ENCODE data around the gene KHDC3L.
"Not testable (repeated sequence)": the region's sequence is repeated elsewhere in the genome, so short reads cannot be mapped to it uniquely, and the experiment has no call there.

The KHDC3L gene

DNA sequence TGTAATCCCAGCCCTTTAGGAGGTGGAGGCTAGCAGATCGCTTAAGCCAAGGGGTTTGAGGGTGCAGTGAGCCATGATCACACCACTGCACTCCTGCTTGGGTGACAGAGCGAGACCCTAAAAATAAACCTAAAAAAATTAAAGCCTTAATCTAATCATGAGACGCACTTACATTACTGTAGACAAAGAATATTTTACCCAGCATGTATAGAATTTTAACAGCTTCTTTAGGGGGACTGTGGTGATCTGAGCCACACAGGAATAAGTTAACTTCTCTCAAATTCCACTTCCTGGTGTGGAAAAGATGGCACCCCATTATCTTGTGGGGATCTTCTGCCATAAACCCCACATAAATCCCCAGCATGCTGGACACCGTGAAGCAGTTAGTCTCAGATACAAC lies 9.5 kb downstream of the KHDC3L start:
- no peak for DNase-seq

DNA sequence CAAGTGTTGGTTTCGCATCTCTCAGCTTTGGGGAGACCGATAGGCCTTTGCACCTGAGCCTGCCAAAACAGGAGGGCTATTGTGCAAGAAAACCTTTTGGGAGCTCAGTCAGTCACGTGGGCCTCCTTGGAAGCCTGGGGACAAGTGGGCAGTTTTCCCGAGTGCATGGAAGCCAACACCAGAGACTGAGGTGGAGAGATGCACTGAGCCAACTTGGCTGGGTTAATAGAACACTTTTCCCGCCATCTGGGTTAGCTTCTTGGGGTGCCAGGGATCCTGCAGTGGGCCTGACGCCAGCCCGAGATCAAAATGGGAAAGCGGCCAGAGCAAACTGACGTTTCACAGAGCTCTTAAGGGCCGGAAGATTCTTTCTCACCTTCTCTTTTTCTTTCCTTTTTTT lies 10.1 kb downstream of the KHDC3L start:
- no peak for DNase-seq

DNA sequence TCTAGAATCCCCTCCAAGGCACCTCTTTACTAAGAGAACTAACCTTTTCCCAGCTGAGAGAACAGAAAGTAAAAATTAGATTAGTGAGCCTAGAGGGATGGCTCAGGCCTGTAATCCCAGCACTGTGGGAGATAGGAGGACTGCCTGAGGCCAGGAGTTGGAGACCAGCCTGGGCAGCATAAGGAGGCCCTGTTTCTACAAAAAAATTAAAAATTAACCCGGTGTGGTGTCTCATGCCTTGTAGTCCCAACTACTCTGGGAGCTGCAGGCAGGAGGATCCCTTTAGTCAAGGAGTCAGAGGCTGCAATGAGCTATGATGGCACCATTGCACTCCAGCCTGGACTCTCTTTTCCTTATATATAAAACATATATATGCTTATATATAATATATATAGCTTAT lies 12.8 kb downstream of the KHDC3L start:
- DNase-seq: no peak

DNA sequence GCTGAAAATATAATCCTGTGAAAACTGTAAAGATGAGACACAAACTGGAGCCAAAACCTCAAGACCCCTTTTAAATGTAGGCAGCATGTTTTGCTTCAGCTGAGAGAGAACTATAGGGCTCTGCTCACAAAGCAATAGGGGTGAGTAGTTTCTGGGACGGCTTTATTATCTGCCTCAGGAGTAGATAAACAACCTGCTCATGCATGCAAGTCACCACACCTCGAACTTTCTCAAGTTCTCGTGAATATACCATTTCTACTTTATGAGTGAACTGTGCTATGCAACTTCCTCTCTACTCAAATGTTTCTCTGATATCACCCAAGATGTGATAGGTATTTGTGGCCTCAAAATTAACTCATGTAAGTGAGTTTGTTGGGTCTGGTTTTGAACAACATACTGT lies 14.8 kb downstream of the KHDC3L start:
- no peak for DNase-seq

DNA sequence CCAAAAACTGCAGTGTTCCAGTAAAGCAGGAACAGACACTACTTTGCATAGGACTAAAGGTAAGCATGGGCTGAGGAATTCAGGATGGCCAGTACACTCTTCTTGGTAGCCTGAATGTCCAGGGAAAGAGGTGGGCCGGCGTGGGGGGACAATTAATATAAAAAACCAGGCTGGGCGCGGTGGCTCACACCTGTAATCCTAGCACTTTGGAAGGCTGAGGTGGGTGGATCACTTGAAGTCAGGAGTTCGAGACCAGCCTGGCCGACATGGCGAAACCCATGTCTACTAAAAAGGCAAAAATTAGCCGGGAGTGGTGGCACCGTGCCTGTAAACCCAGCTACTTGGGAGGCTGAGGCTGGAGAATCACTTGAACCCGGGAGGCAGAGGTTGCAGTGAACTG lies 19.1 kb downstream of the KHDC3L start:
- not testable (repeated sequence) for DNase-seq

DNA sequence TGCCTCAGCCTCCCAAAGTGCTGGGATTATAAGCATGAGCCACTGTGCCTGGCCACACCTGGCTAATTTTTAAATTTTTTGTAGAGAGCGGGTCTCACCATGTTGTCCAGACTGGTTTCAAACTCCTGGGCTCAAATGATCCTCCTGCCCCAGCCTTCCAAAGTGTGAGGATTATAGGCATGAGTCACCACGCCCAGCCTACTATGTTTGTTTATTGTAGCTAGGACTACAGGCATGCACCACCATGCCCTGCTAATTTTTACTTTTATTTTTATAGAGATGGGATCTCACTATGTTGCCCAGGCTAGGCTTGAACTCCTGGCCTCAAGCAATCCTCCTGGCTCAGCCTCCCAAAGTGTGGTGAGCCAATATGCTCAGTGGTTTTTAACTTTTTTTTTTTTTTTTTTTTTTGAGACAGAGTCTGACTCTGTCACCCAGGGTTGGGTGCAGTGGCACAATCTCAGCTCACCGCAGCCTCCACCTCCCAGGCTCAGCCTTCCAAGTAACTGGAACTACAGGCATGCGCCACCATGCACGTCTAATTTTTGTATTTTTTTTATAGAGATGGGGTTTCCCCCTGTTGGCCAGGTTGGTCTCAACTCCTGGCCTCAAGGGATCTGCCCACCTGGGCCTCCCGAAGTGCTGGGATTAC lies 20.1 kb downstream of the KHDC3L start:
- DNase-seq: no peak

DNA sequence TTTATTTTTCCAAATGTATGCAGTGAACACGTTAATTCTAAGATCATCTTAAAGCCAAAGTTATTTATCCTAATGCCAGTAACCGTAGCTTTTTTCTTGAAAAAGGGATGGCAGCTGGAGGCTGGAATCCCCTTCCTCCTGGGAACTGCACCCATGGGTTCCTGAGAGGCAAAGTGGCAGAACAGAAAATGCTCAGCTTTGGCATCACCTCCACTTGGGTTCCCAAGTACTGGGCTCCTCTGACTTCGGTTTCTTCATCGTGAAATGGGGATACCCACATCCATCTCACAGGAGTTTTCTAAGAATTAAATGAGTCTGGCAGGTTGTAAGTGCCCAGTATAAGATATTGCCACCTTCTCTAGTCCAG lies 26.0 kb downstream of the KHDC3L start:
- DNase-seq: peak; percentile 34

DNA sequence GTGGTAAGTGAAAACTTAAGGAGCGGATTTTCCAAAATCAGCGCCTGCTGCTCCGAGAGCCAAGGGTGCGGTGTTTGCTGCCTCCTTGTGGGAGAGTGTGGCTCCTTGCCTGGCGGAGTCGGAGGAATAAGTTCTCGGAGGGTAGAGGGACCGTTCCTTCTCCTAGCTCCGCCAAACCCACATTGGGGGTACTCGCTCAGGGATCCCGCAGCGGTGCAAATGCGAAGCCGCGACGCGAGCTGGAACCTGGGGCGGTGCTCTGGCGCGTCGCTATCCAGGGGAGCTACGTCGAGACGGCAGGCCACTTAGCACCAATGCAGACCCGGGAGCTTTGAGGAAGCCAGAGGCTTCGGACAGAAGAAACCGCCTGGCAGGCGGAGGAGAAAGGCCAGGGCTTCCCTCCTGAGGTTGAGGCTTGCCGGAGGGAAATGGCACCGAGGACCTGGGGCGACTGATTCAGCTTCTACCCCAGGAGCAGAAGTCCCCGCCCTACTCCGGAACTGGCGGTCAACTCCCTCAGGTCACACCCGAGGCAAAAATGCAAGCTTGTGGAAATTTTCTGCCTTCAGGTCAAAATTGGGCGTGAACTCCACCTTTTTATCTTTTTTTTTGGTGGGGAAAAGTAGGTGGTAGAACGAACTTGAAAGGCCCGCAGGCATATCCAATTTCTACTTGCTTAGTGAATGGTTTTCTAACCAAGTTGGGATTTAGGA lies 26.5 kb downstream of the KHDC3L start:
- peak; percentile 53 for DNase-seq

DNA sequence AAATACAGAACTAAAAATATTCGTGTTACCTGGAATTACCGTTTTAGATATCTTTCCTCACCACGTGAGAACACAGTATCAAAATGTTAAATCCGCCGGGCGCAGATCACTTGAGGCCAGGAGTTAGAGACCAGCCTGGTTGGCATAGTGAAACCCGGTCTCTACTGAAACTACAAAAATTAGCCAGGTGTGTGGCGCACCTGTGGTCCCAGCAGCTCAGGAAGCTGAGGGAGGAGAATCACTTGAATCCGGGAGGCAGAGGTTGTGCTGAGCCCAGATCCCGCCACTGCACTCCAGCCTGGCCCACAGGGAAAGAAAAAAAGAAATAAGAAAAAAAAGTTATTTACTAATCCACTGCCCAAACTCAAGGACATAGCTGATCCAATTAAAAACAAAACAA lies 27.4 kb downstream of the KHDC3L start:
- no peak for DNase-seq

DNA sequence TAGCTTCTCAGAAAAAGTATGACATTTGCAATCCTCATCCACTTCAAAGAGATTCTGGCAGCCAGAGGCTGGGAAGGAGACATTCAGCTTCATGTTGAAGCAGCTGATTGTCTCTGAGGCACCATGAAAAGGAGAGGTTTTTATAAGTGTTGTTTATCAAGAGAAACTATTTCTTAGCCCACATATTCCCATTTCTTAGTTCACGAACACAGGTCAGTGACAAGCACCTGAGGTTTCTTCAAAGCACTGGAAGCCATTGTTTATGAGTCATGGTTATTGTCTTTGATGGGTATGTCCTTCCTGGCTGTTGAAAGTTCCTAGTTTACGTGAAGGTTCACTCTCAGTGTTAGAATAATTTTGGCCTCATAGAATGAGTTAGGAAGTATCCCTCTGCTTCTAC lies 29.2 kb downstream of the KHDC3L start:
- no peak for DNase-seq

DNA sequence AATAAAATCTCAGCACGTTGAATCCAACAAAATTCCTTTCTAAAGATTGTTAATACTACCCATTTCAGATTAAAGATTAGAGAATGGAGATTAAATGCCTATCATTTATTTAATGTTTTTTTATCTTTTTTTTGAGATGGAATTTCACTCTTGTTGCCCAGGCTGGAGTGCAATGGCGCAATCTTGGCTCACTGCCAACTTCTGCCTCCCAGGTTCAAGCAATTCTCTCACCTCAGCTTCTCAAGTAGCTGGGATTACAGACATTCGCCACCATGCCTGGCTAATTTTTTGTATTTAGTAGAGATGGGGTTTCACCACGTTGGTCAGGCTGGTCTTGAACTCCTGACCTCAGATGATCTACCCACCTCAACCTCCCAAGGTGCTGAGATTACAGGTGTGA lies 29.7 kb downstream of the KHDC3L start:
- not testable (repeated sequence) for DNase-seq

DNA sequence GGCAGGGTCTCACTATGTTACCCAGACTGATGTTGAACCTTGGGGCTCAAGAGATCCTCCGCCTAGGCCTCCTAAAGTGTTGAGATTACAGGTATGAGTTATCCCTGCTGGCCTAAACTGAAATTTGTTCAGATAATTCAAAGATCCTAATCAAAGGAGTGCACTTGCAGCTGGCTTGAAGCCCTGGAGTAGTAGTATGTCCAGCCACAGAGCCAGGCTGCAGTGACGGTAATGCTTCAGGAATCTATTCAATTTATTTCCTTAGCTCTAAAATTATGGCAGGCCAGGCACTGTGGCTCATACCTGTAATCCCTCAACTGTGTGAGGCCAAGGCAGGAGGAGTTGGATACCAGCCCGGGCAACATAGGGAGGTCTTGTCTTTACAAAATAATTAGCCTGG lies 30.8 kb downstream of the KHDC3L start:
- no peak for DNase-seq

DNA sequence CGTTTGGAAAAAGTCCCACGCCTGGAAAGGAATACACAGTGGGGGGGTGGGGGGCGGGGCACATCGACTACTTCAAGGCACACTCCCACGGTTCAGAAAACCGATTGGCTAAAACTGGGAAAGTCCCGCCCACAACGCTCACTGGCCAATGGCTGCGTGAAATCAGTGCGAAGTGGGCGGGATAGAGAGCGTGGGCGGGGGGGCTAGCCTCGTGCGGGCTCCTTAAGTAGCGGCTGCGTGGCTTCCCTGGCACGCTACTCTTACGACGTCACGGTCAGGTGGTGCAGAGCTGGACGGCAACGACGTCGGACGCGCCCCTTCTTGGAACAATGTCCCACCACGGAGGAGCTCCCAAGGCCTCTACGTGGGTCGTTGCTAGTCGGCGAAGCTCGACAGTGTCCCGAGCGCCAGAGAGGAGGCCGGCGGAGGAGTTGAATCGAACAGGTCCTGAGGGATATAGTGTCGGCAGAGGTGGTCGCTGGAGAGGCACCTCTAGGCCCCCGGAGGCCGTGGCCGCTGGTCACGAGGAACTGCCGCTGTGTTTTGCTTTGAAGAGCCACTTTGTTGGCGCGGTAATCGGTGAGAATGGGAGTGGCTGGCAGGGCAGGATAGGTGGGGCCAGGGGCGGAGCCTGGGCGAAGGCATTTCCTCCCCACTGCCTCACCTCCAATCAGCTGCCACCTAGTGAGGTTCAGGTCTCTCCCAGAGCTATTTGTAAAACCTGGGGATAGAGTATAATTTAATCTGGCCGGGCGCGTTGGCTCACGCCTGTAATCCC lies 32.3 kb downstream of the KHDC3L start, which contains the start of gene DDX43:
TSS of gene DDX43 (plus strand) at position 252 of the 778 bp plus-strand sequence. CDS start at position 330, 78 bp downstream.
- peak; percentile 80 for DNase-seq

DNA sequence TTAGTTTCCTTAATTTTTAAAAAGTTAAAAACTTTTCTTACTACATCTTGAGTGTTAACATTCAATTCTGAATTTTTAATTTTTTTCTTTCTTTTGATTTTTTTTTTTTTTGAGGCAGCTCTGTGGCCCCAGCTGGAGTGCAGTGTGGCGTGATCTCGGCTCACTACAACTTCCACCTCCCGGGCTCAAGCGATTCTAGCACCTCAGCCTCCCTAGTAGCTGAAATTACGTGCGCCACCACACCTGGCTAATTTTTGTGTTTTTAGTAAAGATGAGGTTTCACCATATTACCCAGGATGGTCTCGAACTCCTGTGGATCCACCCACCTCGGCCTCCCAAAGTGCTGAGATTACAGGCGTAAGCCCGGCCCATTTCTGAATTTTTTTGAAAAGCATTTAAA lies 33.4 kb downstream of the KHDC3L start:
- DNase-seq: no peak

DNA sequence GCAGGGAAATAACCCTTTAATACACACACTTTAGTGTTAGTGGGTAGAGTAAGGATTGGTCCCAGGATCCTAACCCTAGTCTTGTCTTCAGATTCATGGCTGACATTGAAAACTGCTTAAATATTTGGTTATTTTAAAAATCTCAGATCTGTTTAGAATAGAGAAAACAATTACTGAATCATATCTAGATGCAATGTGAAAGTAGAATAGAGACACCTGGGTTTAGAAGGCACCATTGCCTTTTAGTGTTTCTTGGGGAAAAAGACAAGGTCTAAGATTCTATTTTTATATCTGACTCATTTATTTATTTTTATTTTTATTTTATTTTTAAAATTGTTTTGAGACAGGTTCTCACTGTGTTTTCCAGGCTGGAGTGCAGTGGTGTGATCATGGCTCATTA lies 38.2 kb downstream of the KHDC3L start:
- DNase-seq: no peak

DNA sequence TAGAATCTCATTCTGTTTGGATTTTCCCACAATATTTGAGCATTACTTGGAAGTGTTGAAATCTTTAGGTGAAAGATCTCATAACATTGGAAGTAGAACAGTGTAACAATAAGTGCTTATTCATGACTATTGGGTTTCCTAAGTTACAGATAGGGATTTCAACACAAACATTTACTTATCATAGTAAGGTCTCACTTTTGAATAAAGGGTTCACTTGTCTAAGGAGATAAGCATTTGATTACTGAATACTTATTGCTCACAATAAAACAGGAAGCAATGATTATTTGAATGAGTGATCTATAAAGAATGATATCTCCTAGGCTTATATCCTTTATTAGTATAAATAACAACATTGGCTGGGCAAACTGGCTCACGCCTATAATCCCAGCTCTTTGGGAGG lies 46.9 kb downstream of the KHDC3L start:
- DNase-seq: no peak

DNA sequence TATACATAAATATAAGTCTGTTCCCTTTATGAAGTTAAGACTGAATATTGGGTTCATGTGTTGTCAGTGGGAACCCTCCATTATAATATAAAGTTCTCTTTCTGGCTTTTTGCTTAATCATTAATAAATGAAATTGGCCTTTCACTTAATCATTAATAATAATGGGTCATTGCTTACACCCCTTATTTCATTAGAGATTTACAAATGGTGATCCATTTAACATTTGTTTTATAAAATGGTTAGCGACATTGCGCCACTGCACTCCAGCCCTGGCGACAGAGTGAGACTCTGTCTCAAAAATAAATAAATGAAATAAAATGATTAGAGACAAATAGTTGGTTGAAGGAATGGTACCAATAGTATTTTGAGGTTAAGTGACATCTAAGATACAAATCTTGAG lies 50.6 kb downstream of the KHDC3L start:
- DNase-seq: no peak

Measured in NCI-H82 (cell line).